Trophoblast cell (in vitro differentiated cells and primary cell): ENCODE results near the gene SEMA4D.

Source experiments
- DNase-seq, 2 donors: peaks; one replicate each; pipeline ENCODE4 v3.0.0-alpha.2; 2016
- H2AFZ ChIP-seq: 2 replicates; pipeline ENCODE4 v1.6.1; 2013; ENCODE audit warnings: low read length, moderate library complexity, mild to moderate bottlenecking; ENCODE audit not compliant: insufficient read depth, poor library complexity
- H2AK5ac ChIP-seq: 2 replicates; pipeline ENCODE4 v1.6.1; 2013; ENCODE audit warnings: mild to moderate bottlenecking, low read length
- H2BK120ac ChIP-seq: 2 replicates; pipeline ENCODE4 v1.6.1; 2013; ENCODE audit warnings: low read length, mild to moderate bottlenecking, moderate library complexity; ENCODE audit not compliant: insufficient read depth, poor library complexity
- H2BK12ac ChIP-seq: 2 replicates; pipeline ENCODE4 v1.6.1; 2013; ENCODE audit warnings: mild to moderate bottlenecking, low read length, moderate library complexity
- H2BK5ac ChIP-seq: 2 replicates; pipeline ENCODE4 v1.6.1; 2013; ENCODE audit warnings: low read length, low read depth, moderate library complexity, mild to moderate bottlenecking; ENCODE audit not compliant: poor library complexity
- H3K14ac ChIP-seq: 2 replicates; pipeline ENCODE4 v1.6.1; 2013; ENCODE audit warnings: mild to moderate bottlenecking, low read length
- H3K18ac ChIP-seq: 2 replicates; pipeline ENCODE4 v1.6.1; 2013; ENCODE audit warnings: mild to moderate bottlenecking, low read length
- H3K23ac ChIP-seq: 2 replicates; pipeline ENCODE4 v1.6.1; 2013; ENCODE audit warnings: low read length
- H3K27ac ChIP-seq: 2 replicates; pipeline ENCODE4 v1.5.1; 2013; ENCODE audit warnings: low read depth, mild to moderate bottlenecking, inconsistent platforms, low read length, moderate library complexity
- H3K27me3 ChIP-seq: 2 replicates; pipeline ENCODE4 v1.6.1; 2013; ENCODE audit warnings: inconsistent platforms, mild to moderate bottlenecking, low read length, moderate library complexity; ENCODE audit not compliant: insufficient read depth
- H3K36me3 ChIP-seq, 2 experiments: 1 replicate in 1 of 2; 2 replicates in 1 of 2; pipeline ENCODE4 v1.6.1; 2013; ENCODE audit warnings: low read length in 2 of 2, mild to moderate bottlenecking in 2 of 2, moderate library complexity in 1 of 2; ENCODE audit not compliant: insufficient read depth in 2 of 2, control insufficient read depth in 1 of 2
- H3K4ac ChIP-seq: 2 replicates; pipeline ENCODE4 v1.6.1; 2013; ENCODE audit warnings: low read depth, mild to moderate bottlenecking, low read length, moderate library complexity
- H3K4me1 ChIP-seq, 2 experiments: 1 replicate in 1 of 2; 2 replicates in 1 of 2; pipeline ENCODE4 v1.6.1; 2013; ENCODE audit warnings: low read length in 2 of 2, mild to moderate bottlenecking in 2 of 2, moderate library complexity in 1 of 2; ENCODE audit not compliant: insufficient read depth in 2 of 2, control insufficient read depth in 1 of 2
- H3K4me2 ChIP-seq: 2 replicates; pipeline ENCODE4 v1.6.1; 2013; ENCODE audit warnings: inconsistent platforms, mild to moderate bottlenecking, low read length, moderate library complexity
- H3K4me3 ChIP-seq: 2 replicates; pipeline ENCODE4 v1.5.1; 2013; ENCODE audit warnings: mild to moderate bottlenecking, low read depth, low read length, inconsistent platforms
- H3K79me1 ChIP-seq: one replicate; pipeline ENCODE4 v1.6.1; 2013; ENCODE audit warnings: low read length
- H3K79me2 ChIP-seq: 2 replicates; pipeline ENCODE4 v1.6.1; 2013; ENCODE audit warnings: low read length, mild to moderate bottlenecking; ENCODE audit not compliant: control insufficient read depth, insufficient read depth, poor library complexity
- H3K9ac ChIP-seq: 2 replicates; pipeline ENCODE4 v1.6.1; 2013; ENCODE audit warnings: mild to moderate bottlenecking, low read length
- H3K9me3 ChIP-seq: 2 replicates; pipeline ENCODE4 v1.6.1; 2013; ENCODE audit warnings: low read depth, mild to moderate bottlenecking, control low read depth, inconsistent platforms, low read length; ENCODE audit not compliant: insufficient read depth
- H4K12ac ChIP-seq: 2 replicates; pipeline ENCODE4 v1.6.1; 2013; ENCODE audit warnings: low read depth, mild to moderate bottlenecking, low read length, moderate library complexity
- H4K8ac ChIP-seq: 2 replicates; pipeline ENCODE4 v1.6.1; 2013; ENCODE audit warnings: low read depth, mild to moderate bottlenecking, low read length, moderate library complexity
- H4K91ac ChIP-seq: one replicate; pipeline ENCODE4 v1.6.1; 2013; ENCODE audit warnings: low read depth, mild to moderate bottlenecking, low read length, moderate library complexity
- WGBS: extraction: QIAGEN DNeasy Blood & Tissue Kit; methylation state at CpG from one replicate; pipeline ENCODE4 v1.1.7; 2013; ENCODE audit warnings: missing lambda C conversion rate; ENCODE audit not compliant: insufficient read length, insufficient coverage; ENCODE audit errors: extremely low coverage; 5-methylcytosine and 5-hydroxymethylcytosine counted together

SEMA4D gene

GRCh38 chr9:89467278-89467625, 30.7 kb downstream of the SEMA4D start:
- Histone ChIP-seq H4K12ac (no peak overlapping the region), H3K4me2 (no peak overlapping the region), H3K23ac (no peak overlapping the region), H2BK120ac (no peak overlapping the region), H3K27ac (no peak overlapping the region), H2BK5ac (no peak overlapping the region), H3K4ac (no peak overlapping the region), H2AFZ (no peak overlapping the region), H3K4me1 (peaks cover 5 to 9% of the 10 kb centered on the region in 2 experiments), H4K8ac (no peak overlapping the region), H3K27me3 (no peaks in the 10 kb centered on the region), H2AK5ac (no peak overlapping the region), H3K18ac (no peak overlapping the region), H3K4me3 (no peak overlapping the region), H3K79me1 (no peaks in the 10 kb centered on the region), H3K79me2 (no peaks in the 10 kb centered on the region), H3K14ac (no peak overlapping the region), H3K9me3 (peaks cover 5% of the 10 kb centered on the region), H4K91ac (no peak overlapping the region), H2BK12ac (no peak overlapping the region), H3K36me3 (no peaks in the 10 kb centered on the region), H3K9ac (no peak overlapping the region)
- WGBS = no CpG with 5 or more reads among the region's 4 CpGs
- no peak for DNase-seq

GRCh38 chr9:89466451-89467277, 31.2 kb downstream of the SEMA4D start:
- Histone ChIP-seq H2BK12ac (no peak overlapping the region), H3K79me2 (no peaks in the 10 kb centered on the region), H3K4me3 (no peak overlapping the region), H2AK5ac (no peak overlapping the region), H4K91ac (no peak overlapping the region), H3K27me3 (no peaks in the 10 kb centered on the region), H2BK120ac (no peak overlapping the region), H3K23ac (no peak overlapping the region), H3K4ac (no peak overlapping the region), H4K8ac (no peak overlapping the region), H2AFZ (no peak overlapping the region), H3K18ac (no peak overlapping the region), H4K12ac (no peak overlapping the region), H3K9ac (no peak overlapping the region), H3K9me3 (peaks cover 5% of the 10 kb centered on the region), H3K4me1 (peaks cover 5 to 9% of the 10 kb centered on the region in 2 experiments), H3K14ac (no peak overlapping the region), H3K36me3 (no peaks in the 10 kb centered on the region), H3K79me1 (no peaks in the 10 kb centered on the region), H2BK5ac (no peak overlapping the region), H3K27ac (no peak overlapping the region), H3K4me2 (no peak overlapping the region)
- WGBS = no CpG with 5 or more reads among the region's 18 CpGs
- no peak for DNase-seq

DNA sequence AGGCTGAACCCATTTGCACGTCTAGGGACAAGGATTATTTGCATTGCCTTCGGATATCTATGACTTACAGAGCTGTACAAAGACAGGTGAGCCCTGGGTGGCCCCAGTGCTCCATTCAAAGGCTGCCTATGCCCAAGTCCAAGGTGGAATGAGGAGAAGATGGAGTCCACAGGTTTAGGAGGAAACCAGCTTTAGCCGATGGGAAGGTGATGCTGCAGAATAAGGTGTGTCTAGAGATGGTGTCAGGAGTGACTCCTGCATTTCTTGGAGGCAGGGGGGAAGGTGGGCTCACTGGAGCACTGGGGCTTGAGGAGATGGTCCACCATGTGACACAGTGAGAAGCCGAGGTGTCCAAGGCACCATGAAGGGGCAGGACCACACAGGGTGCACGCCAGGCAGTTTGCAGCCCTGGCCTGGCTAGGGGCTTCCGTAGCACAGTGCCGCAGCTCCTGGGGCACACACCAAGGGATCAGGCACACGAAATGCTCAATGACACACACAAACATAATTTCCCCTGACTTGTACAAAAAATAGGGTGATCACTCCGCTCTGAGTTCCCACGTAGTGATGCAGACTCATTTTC, 32.1 kb downstream of the SEMA4D start:
- Histone ChIP-seq H4K8ac (no peak overlapping the region), H3K79me1 (no peaks in the 10 kb centered on the region), H3K4ac (no peak overlapping the region), H2BK120ac (no peak overlapping the region), H2AFZ (no peak overlapping the region), H4K12ac (no peak overlapping the region), H3K4me1 (peaks cover 5 to 9% of the 10 kb centered on the region in 2 experiments), H3K14ac (no peak overlapping the region), H3K36me3 (no peaks in the 10 kb centered on the region), H3K79me2 (no peaks in the 10 kb centered on the region), H3K4me3 (no peak overlapping the region), H3K4me2 (no peak overlapping the region), H2AK5ac (no peak overlapping the region), H2BK12ac (no peak overlapping the region), H3K27me3 (no peaks in the 10 kb centered on the region), H2BK5ac (no peak overlapping the region), H4K91ac (no peak overlapping the region), H3K9ac (no peak overlapping the region), H3K9me3 (peaks cover 5% of the 10 kb centered on the region), H3K27ac (no peak overlapping the region), H3K23ac (no peak overlapping the region), H3K18ac (no peak overlapping the region)
- no CpG with 5 or more reads among the region's 10 CpGs for WGBS
- DNase-seq = no peak

DNA sequence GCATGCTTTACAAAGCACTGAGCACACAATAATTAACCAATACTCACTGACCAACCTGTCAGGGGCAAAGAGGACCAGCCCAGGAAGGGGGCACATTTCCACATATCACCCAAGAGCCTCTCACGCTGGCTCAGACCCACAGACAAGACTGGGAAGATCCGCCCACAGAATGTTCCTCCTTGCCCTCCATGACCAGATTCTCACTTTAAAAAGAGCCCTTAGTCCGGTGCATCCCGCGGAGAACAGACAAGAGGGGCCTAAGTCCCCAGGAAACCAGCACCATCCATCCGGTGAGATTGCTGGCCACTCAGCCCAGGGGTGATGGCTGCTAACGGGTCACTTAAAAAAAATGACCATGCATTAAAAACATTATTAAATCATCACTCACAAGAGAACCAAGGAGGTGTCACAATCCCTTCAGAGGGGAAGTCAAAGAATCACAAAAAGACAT, 32.9 kb downstream of the SEMA4D start:
- Histone ChIP-seq H3K4me2 (no peak overlapping the region), H2BK5ac (no peak overlapping the region)
- WGBS = no CpG with 5 or more reads among the region's 7 CpGs

More for the DNA sequence above, 32.9 kb downstream of the SEMA4D start:
- no peak for DNase-seq
- Histone ChIP-seq H3K9ac (no peak overlapping the region), H2AK5ac (no peak overlapping the region), H3K4me3 (no peak overlapping the region), H2AFZ (no peak overlapping the region), H4K12ac (no peak overlapping the region), H2BK120ac (no peak overlapping the region), H3K4ac (no peak overlapping the region), H3K9me3 (peaks cover 5% of the 10 kb centered on the region), H3K79me2 (no peaks in the 10 kb centered on the region), H3K23ac (no peak overlapping the region), H4K91ac (no peak overlapping the region), H3K79me1 (no peaks in the 10 kb centered on the region), H3K27me3 (no peaks in the 10 kb centered on the region), H2BK12ac (no peak overlapping the region), H3K27ac (no peak overlapping the region), H3K4me1 (peaks cover 5 to 9% of the 10 kb centered on the region in 2 experiments), H3K14ac (no peak overlapping the region), H4K8ac (no peak overlapping the region), H3K18ac (no peak overlapping the region), H3K36me3 (no peaks in the 10 kb centered on the region)
